GM18861 (cell line): ENCODE data around the gene PPP1R37.

ENCODE experiments used
- ATAC-seq: cut with Tn5 transposase; IDR thresholded peaks from one replicate; pipeline ENCODE4 v1.9.1; 2021; ENCODE audit not compliant: unreplicated experiment

PPP1R37 gene, protein sequence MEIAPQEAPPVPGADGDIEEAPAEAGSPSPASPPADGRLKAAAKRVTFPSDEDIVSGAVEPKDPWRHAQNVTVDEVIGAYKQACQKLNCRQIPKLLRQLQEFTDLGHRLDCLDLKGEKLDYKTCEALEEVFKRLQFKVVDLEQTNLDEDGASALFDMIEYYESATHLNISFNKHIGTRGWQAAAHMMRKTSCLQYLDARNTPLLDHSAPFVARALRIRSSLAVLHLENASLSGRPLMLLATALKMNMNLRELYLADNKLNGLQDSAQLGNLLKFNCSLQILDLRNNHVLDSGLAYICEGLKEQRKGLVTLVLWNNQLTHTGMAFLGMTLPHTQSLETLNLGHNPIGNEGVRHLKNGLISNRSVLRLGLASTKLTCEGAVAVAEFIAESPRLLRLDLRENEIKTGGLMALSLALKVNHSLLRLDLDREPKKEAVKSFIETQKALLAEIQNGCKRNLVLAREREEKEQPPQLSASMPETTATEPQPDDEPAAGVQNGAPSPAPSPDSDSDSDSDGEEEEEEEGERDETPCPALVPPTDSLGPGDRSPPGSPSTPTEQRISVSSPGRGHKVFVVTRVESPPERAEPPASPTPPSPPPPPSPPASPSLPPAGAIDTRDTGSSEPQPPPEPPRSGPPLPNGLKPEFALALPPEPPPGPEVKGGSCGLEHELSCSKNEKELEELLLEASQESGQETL

DNA sequence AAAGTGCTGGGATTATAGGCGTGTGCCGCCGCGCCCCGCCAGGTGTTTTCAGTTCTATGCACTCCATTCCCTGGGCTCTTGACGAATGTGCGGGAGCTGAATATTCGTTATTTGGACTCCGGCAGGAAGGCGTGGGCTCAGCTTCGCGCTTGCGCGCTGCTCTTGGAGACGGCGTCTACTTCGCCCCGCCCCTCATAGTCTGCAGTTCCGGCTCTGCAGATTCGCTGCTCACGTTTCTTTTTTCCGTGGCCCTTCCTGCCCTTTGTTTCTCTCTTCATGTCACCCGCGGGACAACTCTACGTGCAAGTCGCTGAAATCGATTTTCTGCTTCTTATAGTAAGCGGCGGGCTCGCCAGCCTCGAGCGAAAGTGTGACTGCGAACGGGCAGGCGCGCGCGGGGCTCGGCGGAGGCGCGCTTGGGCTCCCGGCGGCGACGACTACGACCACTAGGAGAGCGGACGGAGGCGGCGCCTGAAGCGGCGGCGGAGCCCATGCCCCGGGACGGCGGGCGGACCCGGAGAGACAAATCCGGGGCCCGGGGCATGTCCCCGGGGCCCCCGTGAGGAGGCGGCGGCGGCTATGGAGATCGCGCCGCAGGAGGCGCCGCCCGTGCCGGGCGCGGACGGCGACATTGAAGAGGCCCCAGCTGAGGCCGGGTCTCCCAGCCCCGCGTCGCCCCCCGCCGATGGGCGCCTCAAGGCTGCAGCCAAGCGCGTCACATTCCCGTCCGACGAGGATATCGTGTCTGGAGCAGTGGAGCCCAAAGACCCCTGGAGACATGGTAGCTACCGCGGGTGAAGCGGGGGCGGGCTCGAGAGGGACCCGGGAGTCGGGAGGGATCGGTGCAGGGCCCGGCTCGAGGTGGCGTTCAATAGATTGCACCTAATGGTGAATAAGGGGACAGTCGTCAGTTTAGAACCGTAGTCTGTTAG, at the start of gene PPP1R37:
Gene PPP1R37 (plus strand): TSS at position 433 of the 932 bp plus-strand sequence. CDS start 147 bp downstream, at position 580.
- peak; percentile 51 for ATAC-seq

DNA sequence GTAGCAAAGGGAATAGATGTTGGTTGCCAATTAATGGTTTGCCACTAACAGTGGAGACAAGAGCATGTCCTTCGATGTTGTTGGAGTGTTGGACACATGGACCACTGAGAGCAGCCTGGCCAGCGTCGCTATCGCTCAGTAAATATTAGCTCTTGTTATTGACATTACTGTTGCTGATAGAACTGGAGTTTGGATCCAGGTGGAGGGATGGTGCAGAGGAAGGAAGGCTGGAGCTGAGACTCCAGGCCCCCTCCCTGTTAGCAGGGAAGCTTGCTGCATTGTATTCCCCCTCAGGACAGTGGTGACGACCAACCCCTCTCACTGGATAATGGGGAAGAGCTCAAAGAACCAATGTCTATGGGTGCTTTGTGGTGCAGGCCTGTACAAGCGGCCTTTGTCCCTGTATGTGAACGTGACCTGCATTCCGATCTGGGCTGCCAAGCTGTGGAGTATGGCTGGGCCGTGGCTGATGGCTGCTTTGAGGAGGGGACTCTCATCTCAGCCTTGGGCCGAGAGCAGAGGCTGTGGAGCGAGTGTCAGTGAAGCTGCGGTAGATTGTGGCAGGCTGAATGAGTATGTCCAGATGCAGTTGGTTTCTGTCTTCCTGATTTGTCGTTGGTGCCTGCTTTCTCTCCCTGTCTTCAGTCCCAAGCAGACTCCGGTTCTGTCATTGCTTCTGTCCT, 47.2 kb upstream of the PPP1R37 start:
- ATAC-seq: no peak

DNA sequence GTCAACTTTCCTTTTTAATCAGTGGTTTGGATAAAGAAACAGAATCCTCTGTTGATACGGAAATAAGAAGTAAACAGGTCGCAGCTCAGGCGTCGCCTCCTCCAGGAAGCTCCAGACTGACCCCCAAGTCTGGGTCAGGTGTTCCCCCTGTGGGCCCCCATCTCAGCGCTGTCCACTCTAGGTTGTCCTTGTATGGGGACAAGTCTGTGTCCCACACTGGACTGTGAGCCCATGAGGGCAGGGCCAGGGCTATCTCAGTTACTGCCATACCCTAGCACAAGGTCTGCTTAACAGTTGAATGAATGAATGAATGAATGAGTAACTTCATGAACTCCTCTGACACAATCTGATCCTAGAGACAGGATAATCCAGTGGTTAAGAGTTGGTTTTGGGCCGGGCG, 46.6 kb upstream of the PPP1R37 start:
- no peak for ATAC-seq

DNA sequence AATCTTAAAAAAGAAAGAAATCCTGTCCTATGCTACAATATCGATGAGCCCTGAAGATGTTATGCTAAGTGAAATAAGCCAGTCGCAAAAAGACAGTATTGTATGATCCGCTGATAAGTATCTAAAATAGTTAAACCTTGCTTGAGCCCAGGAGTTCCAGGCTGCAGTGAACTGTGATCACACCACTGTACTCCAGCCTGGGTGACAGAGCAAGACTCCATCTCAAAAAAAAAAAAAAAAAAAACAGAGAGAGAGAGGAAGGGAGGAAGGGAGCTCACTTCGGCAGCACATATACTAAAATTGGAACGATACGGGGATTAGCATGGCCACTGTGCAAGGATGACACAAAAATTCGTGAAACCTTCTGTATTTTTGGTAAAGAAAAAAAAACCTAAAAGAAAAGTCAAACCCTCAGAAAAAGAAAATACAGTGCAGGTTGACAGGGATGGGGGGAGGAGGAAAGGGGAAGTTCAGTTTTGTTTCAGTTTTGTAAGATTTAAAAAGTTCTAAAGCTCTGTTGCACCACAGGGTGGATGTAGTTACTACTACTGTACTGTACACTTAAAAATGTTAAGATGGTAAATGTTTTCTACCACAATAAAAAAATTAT, 45.7 kb upstream of the PPP1R37 start:
- ATAC-seq: no peak

DNA sequence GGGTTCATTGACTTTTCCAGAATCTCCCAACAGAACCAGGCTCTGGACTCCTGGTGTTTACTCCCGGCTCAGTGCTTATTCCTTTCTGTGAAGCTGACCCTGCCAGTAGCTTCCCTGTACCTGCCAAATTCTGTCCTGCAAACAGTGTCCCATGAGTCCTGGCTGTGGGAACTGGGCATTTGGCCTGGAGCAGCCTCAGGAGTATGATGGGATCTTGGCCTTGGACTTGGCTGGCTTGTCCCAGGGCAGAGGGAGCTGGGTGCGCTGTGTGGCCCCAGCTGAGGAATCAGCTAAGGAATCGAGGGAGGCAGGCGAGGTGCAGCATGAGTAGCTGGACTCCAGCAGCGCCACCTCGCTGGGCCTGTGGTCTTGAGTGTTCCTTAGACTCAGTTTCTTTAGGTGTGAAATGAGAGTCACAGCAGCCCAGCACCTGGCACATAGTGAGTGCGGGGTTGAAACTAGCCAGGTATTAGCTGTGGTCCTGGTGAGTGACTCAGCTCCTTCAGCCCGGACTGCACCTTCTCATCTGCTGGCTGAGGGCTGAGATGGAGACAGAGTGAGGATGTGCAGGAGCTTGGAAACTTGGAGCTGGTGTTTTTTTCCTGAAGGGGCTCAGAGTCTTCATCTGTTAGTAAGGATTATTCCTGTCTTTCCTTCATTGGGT, 43.8 kb upstream of the PPP1R37 start:
- ATAC-seq: no peak

DNA sequence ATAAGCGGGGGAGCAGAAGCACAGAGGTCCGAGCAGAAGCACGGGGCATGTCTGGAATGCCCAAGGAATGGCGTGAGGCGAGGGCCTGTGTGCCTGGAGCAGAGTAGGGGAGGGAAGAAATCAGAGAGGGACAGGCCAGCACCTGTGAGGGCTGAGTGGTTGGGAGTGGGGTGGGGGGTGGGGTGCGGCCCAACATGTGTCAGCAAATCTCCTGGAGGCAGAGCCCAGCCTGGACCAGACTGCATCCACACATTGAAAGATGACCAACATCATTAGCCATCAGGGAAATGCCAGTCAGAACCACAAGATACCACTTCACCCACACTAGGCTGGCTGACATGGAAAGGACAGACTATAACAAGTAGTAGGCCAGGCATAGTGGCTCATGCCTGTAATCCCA, 42.9 kb upstream of the PPP1R37 start:
- no peak for ATAC-seq

DNA sequence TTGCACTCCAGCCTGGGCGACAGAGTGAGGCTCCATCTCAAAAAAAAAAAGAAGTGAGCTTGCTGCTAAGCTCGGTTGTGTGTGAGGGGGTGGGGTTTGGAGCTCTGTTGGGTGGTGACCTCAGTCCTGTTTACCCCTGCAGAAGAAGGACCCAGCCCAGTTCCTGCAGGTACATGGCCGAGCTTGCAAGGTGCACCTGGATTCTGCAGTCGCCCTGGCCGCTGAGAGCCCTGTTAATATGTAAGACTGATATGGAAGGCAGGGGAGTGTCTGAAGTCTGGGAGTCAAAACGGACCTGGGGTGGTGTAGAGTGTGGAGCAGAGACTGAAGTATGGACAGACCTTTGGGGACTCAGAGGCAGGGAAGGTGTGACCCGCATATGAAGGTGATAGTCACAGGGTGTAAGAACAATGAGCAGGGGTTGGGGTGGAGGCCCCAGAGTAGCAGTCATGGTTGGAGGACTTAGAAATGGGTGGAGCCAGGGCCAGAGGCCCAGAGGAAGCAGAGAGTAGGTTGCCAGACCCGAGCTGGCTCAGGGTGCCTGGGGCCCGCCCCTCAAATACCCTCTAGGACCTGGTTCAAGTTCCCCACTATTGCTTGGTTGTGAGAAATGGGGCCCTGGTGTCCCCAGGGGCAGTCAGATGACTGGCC, 40.9 kb upstream of the PPP1R37 start:
- peak; percentile 62 for ATAC-seq

DNA sequence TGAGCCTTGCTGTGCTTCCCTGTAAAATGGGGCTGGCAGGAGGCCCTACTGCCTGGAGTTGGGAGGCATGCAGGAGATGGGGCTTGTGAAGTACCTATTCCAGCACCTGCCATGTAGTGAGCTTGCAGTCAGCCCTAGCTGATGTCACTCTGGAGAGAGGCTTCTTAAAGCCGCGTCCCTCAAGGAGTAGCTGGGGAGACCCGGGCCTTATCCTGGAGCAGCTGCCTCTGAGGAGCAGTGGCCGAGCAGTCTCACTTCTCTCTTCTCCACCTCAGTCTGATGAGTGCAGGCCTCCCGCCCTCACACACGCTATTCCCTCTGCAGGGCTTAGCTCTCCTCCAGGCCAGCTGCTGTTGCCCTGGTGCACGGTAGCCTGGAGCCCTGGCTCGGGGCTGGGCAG, 36.1 kb upstream of the PPP1R37 start:
- no peak for ATAC-seq

DNA sequence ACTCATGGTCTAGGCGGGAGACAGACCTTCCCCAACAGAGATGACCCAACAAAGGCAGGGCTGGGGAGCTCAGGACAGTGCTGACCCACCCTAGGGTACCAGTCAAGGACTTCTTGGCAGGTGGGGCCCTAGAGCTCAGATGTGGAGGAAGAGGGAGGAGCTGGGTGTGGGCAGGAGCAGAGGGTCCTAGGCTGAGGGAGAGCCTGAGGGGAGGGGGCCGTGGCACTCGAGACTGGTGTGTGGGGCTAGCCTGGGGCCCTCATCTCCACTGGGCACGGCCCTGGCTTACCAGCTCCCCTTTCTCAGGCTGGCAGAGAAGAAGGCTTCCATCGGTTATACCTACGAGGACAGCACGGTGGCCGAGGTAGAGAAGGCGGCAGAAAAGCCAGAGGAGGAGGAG, 35.5 kb upstream of the PPP1R37 start:
- no peak for ATAC-seq

DNA sequence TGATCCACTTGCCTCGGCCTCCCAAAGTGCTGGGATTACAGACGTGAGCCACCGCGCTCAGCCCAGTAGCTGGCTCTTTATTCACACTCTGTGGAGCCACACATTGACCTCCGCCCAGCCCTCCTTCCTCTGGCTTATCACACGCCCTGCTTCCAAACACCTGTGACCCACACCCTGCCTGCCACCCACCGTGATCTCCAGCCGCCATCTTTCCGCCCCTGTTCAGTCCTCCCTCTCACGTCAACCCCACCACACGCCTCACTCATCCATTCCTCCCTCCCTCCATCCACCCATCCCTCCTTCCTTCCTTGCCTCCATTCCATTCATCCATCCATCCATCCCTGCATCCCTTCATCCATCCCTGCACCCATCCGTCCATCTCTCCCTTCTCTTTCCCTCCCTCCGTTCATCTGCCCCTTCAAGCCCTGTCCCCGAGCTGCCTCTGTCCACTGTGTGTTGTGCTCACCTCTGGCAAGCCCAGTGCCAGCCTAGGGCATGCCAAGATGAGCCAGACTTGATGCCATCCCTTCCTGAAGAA, 34.3 kb upstream of the PPP1R37 start:
- no peak for ATAC-seq

DNA sequence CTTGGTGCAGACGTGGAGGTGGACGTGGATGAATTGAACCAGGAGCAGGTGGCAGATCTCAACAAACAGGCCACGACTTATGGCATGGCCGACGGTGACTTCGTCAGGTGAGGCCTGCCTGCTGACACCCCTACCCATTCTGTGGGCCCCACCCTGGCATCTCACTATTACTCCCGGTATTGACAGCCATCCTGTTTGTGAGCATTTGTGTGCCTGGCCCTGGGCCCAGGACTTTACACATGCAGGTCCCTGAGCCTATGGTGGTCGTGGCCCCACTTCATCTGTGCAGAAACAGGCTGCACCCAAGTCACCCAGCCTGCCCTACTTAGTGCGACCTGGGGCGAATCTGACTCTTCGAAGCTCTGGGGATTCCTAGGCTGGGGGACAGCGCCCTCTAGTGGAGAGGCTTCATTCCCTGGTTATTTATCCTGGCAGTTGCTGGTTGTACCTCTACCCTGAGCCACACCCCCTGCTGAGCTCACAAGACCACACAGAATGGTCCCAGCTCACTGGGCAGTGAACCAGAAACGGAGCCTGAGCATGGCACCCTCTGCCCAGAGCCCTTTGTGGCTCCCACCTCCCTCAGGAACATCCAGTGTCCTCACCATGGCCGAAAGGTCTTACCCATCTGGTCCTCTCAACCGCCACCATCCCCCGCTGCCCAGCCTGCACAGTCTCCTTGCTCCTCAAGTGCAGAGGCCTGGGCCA, 33.6 kb upstream of the PPP1R37 start:
- no peak for ATAC-seq

DNA sequence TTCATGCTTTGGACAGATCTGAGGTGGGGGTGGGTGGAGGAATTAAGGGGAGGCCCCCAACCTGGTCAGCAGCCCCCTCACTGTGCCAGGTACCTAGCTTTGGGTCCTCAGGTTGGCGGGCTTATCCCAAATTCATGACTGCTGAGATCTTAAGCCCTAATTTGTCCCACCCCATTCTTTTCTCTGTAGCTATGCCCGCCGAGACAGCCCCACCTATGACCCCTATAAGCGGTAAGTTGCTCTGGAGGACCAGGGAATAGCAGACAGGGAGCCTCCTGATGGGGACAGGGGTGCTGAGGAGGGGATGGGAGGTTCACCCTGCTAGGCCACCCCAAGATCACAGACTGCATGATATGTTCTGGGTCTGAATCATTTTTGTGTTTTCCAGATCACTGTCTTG, 31.0 kb upstream of the PPP1R37 start:
- ATAC-seq: no peak

DNA sequence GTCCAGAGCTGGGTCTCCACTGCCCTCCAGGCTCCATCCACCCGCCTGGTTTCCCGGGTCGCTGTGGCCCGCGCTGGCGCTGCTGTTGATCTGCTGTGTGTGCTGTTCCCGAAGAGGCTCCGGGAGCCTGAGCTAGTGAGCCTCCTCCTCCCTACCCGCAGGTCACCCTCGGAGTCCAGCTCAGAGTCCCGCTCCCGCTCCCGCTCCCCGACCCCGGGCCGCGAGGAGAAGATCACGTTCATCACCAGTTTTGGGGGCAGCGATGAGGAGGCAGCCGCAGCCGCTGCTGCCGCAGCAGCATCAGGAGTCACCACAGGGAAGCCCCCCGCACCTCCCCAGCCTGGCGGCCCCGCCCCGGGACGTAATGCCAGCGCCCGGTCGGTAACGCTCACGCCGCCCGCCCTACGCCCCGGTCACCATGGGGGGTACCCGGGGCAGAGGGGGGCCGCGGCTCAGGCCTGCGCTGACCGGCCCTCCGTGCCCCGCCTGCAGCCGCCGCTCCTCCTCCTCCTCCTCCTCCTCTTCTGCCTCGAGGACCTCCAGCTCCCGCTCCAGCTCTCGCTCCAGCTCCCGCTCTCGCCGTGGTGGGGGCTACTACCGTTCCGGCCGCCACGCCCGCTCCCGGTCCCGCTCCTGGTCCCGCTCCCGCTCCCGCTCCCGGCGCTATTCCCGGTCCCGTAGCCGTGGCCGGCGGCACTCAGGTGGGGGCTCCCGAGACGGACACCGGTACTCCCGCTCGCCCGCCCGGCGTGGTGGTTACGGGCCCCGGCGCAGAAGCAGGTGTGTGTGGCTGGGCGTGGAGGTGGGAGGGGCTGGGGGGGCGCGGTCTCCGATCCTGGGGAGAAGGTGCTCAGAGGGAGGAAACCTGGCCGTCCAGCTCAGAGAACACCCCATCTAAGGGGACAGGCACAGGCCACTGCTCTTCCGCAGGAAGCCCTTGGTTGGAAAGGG, 28.9 kb upstream of the PPP1R37 start:
- no peak for ATAC-seq

DNA sequence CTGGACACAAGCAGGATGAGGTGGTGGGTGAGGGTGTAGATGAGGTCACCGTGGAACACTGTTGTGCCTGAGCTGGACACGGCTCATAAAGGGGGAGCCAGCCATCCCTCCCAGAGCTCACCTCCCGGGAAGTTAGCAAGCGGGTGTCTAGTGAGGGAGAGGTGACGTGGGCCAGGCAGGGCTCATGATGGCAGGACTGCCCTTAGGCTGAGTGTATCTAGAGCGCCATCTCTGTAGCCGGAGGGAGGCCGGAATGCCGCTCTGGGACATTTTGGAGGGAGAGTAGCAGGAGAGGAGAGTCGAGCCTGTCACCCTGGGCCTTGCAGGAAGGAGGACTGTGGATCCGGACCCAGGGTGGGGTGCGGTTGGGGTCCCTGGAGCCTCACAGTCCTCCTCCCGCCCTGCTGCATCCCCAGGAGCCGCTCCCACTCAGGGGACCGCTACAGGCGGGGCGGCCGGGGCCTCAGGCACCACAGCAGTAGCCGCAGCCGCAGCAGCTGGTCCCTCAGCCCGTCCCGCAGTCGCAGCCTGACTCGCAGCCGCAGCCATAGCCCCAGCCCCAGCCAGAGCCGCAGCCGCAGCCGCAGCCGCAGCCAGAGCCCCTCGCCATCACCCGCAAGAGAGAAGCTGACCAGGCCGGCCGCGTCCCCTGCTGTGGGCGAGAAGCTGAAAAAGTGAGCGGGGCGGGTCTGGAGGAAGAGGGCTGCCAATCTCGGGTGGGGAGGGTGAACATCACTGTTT, 25.9 kb upstream of the PPP1R37 start:
- no peak for ATAC-seq

DNA sequence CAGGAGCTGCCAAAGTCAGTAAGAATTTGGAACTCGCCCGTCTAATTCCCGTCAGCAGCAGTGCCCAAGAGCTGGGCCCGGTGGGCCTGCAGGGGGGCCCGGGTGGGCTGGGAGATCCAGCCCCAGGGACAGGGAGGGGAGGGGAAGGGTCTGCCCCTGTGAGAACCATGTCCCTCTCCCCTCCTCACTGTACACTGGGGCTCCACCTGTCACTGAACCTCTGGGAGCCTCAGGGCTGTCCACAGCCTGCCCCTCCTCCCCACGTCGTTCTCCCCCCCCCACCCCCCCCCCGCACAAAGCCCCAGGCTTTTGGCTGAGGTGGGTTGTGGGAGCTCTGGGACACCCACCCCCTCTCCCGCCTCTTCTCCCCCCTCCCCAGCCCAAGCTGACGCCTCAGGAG, 24.9 kb upstream of the PPP1R37 start:
- no peak for ATAC-seq

DNA sequence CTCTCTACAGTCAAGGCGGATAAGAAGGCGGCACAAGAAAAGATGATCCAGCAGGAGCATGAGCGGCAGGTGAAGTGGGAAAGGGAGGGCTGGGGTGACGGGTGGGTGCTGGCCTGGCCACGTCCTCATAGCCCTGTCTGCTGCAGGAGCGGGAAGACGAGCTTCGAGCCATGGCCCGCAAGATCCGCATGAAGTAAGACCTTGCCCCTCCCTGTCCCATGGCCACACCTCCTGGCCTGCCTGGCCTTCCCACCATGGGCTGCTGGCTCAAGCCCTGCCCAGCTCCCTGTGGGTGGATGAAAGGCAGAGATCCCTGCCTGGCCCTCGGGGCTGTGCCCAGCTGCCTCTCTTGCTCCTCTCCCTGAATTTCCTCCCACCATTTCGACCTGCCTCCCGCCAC, 23.9 kb upstream of the PPP1R37 start:
- no peak for ATAC-seq

DNA sequence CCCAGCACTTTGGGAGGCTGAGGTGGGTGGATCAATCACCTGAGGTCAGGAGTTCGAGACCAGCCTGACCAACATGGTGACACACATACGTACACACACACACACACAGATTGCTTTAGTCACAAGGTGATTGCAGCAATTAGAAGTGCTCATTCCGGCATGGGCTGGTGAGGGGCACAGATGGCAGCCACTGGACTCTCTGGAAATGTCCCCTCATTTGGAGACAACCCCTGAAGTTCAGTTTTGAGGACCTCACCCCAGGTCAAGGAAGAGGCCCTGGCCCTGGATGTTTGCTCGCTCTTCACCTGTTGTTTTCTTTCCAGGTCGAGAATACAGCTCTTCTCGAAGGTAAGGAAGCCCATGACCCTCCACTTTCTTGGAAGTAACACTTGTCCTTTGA, 22.8 kb upstream of the PPP1R37 start:
- ATAC-seq: no peak
